Endothelial cell (in vitro differentiated cells): ENCODE data around the gene PABPN1L. TPM values are rescaled to one million over a fixed set of nuclear protein-coding genes. Genes with fewer than 3 reads are reported as not detected.

ENCODE experiments used
- DNase-seq: peaks from one replicate; pipeline ENCODE4 v3.0.0; 2021; ENCODE audit warnings: low spot score
- H3K27ac Mint-ChIP-seq: one replicate; pipeline ENCODE4 v1.8.0; 2021; ENCODE audit warnings: mixed read lengths, inconsistent platforms; ENCODE audit not compliant: unreplicated experiment
- H3K27me3 Mint-ChIP-seq: one replicate; pipeline ENCODE4 v1.8.0; 2021; ENCODE audit warnings: mild to moderate bottlenecking, moderate library complexity, mixed read lengths, inconsistent platforms; ENCODE audit not compliant: unreplicated experiment
- H3K36me3 Mint-ChIP-seq: one replicate; pipeline ENCODE4 v1.8.0; 2021; ENCODE audit warnings: mild to moderate bottlenecking, low read depth, mixed read lengths, inconsistent platforms; ENCODE audit not compliant: unreplicated experiment
- H3K4me1 Mint-ChIP-seq: one replicate; pipeline ENCODE4 v1.8.0; 2021; ENCODE audit warnings: mild to moderate bottlenecking, mixed read lengths, inconsistent platforms; ENCODE audit not compliant: unreplicated experiment
- H3K4me3 Mint-ChIP-seq: one replicate; pipeline ENCODE4 v1.8.0; 2021; ENCODE audit warnings: mild to moderate bottlenecking, mixed read lengths, inconsistent platforms; ENCODE audit not compliant: unreplicated experiment
- H3K9me3 Mint-ChIP-seq: one replicate; pipeline ENCODE4 v1.8.0; 2021; ENCODE audit warnings: mixed read lengths, inconsistent platforms; ENCODE audit not compliant: unreplicated experiment
- CTCF ChIP-seq: fragments of 200-600 bp; sonication (generic); IDR thresholded peaks from one replicate; pipeline ENCODE4 v1.5.0; 2021; ENCODE audit warnings: antibody characterized with exemption; ENCODE audit not compliant: unreplicated experiment
- total RNA-seq: library from RNA; stranded (reverse); fragmentation: NEBNext Ultra II Directional; extraction: Animal tissue kit (Norgen Biotek cat#: 25700); gene quantifications from one replicate; pipeline ENCODE4 v1.2.1, GENCODE V29; 2021; ENCODE audit not compliant: unreplicated experiment

The PABPN1L gene
- total RNA-seq, 1 donor from 2014 or later = not detected

- Mint-ChIP-seq H3K36me3 (no peaks in the 10 kb centered on the region), H3K4me3 (no peak overlapping the region), H3K27me3 (no peaks in the 10 kb centered on the region), H3K27ac (no peak overlapping the region), H3K9me3 (no peaks in the 10 kb centered on the region), H3K4me1 (no peaks in the 10 kb centered on the region)
- TF ChIP-seq CTCF = no peak
- no peak for DNase-seq
Observed at GRCh38 chr16:88816736-88817535, 49.5 kb downstream of the PABPN1L start.

GRCh38 chr16:88815901-88816589, 50.4 kb downstream of the PABPN1L start:
- H3K9me3 Mint-ChIP-seq = no peaks in the 10 kb centered on the region
- peak; percentile 66 for DNase-seq
- H3K4me1 Mint-ChIP-seq = no peaks in the 10 kb centered on the region
- H3K27ac Mint-ChIP-seq = no peak overlapping the region
- no peaks in the 10 kb centered on the region for H3K36me3 Mint-ChIP-seq
- no peaks in the 10 kb centered on the region for H3K27me3 Mint-ChIP-seq
- no peak overlapping the region for H3K4me3 Mint-ChIP-seq
- TF ChIP-seq CTCF = peak; percentile 55

- DNase-seq = no peak
- Mint-ChIP-seq H3K27me3 (peaks cover 1% of the 10 kb centered on the region), H3K36me3 (no peaks in the 10 kb centered on the region), H3K27ac (no peak overlapping the region), H3K4me1 (no peaks in the 10 kb centered on the region), H3K4me3 (no peak overlapping the region), H3K9me3 (no peaks in the 10 kb centered on the region)
- TF ChIP-seq CTCF = no peak
Observed at GRCh38 chr16:88815227-88815626, 51.2 kb downstream of the PABPN1L start.

GRCh38 chr16:88814144-88814502, 52.3 kb downstream of the PABPN1L start:
- no peak overlapping the region for H3K27ac Mint-ChIP-seq

More at GRCh38 chr16:88814144-88814502, 52.3 kb downstream of the PABPN1L start:
- H3K27me3 Mint-ChIP-seq = peaks cover 3% of the 10 kb centered on the region
- H3K36me3 Mint-ChIP-seq = no peaks in the 10 kb centered on the region
- no peaks in the 10 kb centered on the region for H3K4me1 Mint-ChIP-seq
- no peak for TF ChIP-seq CTCF
- no peak for DNase-seq
- peak overlapping the region; percentile 37 for H3K4me3 Mint-ChIP-seq
- H3K9me3 Mint-ChIP-seq = no peaks in the 10 kb centered on the region

Other genes with a start within 250 kb of the PABPN1L start
- gene IL17C, start 228.1 kb downstream of the PABPN1L start, total RNA-seq = 0.26 TPM
- gene CYBA, start 215.6 kb downstream of the PABPN1L start, total RNA-seq = 140 TPM
- 123 TPM for gene MVD, start 203.6 kb downstream of the PABPN1L start, total RNA-seq
- gene SNAI3, start 180.2 kb downstream of the PABPN1L start, total RNA-seq = 2.6 TPM
- gene RNF166, start 160.3 kb downstream of the PABPN1L start, total RNA-seq = 74.2 TPM
- gene CTU2, start 160.2 kb downstream of the PABPN1L start, total RNA-seq = 20.8 TPM
- gene PIEZO1, start 81.4 kb downstream of the PABPN1L start, total RNA-seq = 428 TPM
- gene CDT1, start 62.9 kb downstream of the PABPN1L start, total RNA-seq = 16.2 TPM
- gene APRT, start 54.7 kb downstream of the PABPN1L start, total RNA-seq = 80.7 TPM
- gene GALNS, start 9.7 kb downstream of the PABPN1L start, total RNA-seq = 24.7 TPM
- 65.3 TPM for gene TRAPPC2L, start 9.5 kb downstream of the PABPN1L start, total RNA-seq
- gene CBFA2T3, start 110.5 kb upstream of the PABPN1L start, total RNA-seq = 1.6 TPM
- gene ACSF3, start 227.2 kb upstream of the PABPN1L start, total RNA-seq = 28.2 TPM